SK-N-SH (cell line): ENCODE measurements around the gene KIAA0513. TPM values are rescaled to one million over a fixed set of nuclear protein-coding genes. Genes with fewer than 3 reads are reported as not detected.

Experiments used
- CTCF ChIA-PET: fragments of 300-600, 350-600 bp; formaldehyde crosslinking; extraction: SDS; loops from one replicate; lab custom pipeline; 2021; lab: Yijun Ruan, JAX
- POLR2A ChIA-PET: fragments of 350-600 bp; sonication (Branson Sonifier 250); formaldehyde crosslinking; extraction: SDS; loops from one replicate; lab custom pipeline; 2020; ENCODE audit warnings: antibody characterized with exemption, inconsistent platforms; lab: Yijun Ruan, JAX
- DNase-seq: peaks from one replicate; pipeline ENCODE4 v3.0.0; 2012
- H2AFZ ChIP-seq: fragments of 200-600 bp; sonication (generic); 2 replicates; pipeline ENCODE4 v1.8.1; 2016; ENCODE audit warnings: antibody characterized with exemption, mild to moderate bottlenecking, low read depth
- H3F3A ChIP-seq: fragments of 200-600 bp; sonication (generic); replicated peaks from 2 replicates; pipeline ENCODE3; 2016; ENCODE audit warnings: antibody characterized with exemption, mild to moderate bottlenecking; ENCODE audit not compliant: insufficient read depth
- H3K27ac ChIP-seq, 2 experiments: fragments of 200-500 bp in 1 of 2; fragments of 200-600 bp in 1 of 2; sonication (Bioruptor generic) in 1 of 2; sonication (generic), shearing (Covaris generic) in 1 of 2; 2 replicates each; pipeline versions ENCODE4 v1.5.1 to v1.6.1; 2014 to 2016; ENCODE audit warnings: low read depth in 2 of 2, inconsistent platforms in 1 of 2, low read length in 1 of 2, mild to moderate bottlenecking in 1 of 2, mixed read lengths in 1 of 2
- H3K27me3 ChIP-seq: fragments of 200-600 bp; sonication (generic), shearing (Covaris generic); 2 replicates; pipeline ENCODE4 v1.6.1; 2016; ENCODE audit warnings: mixed run types; ENCODE audit not compliant: insufficient read depth
- H3K36me3 ChIP-seq, 2 experiments: fragments of 200-500 bp in 1 of 2; fragments of 200-600 bp in 1 of 2; sonication (Bioruptor generic) in 1 of 2; sonication (generic) in 1 of 2; replicated peaks in 1 of 2; 2 replicates each; pipeline versions ENCODE3 to v1.5.1; 2014 to 2016; ENCODE audit warnings: low read length in 1 of 2, mild to moderate bottlenecking in 1 of 2; ENCODE audit not compliant: insufficient read depth in 2 of 2, control insufficient read depth in 1 of 2
- H3K4me1 ChIP-seq, 2 experiments: fragments of 200-500 bp in 1 of 2; fragments of 200-600 bp in 1 of 2; sonication (Bioruptor generic) in 1 of 2; sonication (generic), shearing (Covaris generic) in 1 of 2; 2 replicates each; pipeline versions ENCODE4 v1.5.1 to v1.6.1; 2014 to 2016; ENCODE audit warnings: low read depth in 1 of 2, low read length in 1 of 2, mixed run types in 1 of 2; ENCODE audit not compliant: insufficient read depth in 2 of 2, control insufficient read depth in 1 of 2
- H3K4me2 ChIP-seq: fragments of 200-600 bp; sonication (generic), shearing (Covaris generic); 2 replicates; pipeline ENCODE4 v1.6.1; 2017; ENCODE audit warnings: mixed run types
- H3K4me3 ChIP-seq, 2 experiments: fragments of 200-500 bp in 1 of 2; fragments of 200-600 bp in 1 of 2; sonication (Bioruptor generic) in 1 of 2; sonication (generic), shearing (Covaris generic) in 1 of 2; 2 replicates each; pipeline versions ENCODE4 v1.5.1 to v1.8.1; 2014 to 2016; ENCODE audit warnings: low read depth in 2 of 2, inconsistent platforms in 1 of 2, low read length in 1 of 2, mild to moderate bottlenecking in 1 of 2, mixed read lengths in 1 of 2, moderate library complexity in 1 of 2
- H3K79me2 ChIP-seq: fragments of 200-600 bp; sonication (generic); 2 replicates; pipeline ENCODE4 v1.8.1; 2017; ENCODE audit warnings: mild to moderate bottlenecking; ENCODE audit not compliant: insufficient read depth
- H3K9ac ChIP-seq: fragments of 200-600 bp; sonication (generic); 2 replicates; pipeline ENCODE4 v1.6.1; 2017; ENCODE audit warnings: mixed run types
- H3K9me2 ChIP-seq: fragments of 200-600 bp; sonication (generic); 2 replicates; pipeline ENCODE4 v1.6.1; 2017; ENCODE audit warnings: mixed run types
- H3K9me3 ChIP-seq: fragments of 200-600 bp; sonication (generic); 2 replicates; pipeline ENCODE4 v1.6.1; 2017; ENCODE audit warnings: mixed run types, mild to moderate bottlenecking, moderate library complexity
- H4K20me1 ChIP-seq: fragments of 200-600 bp; sonication (generic); 2 replicates; pipeline ENCODE4 v1.6.1; 2017; ENCODE audit warnings: mild to moderate bottlenecking, mixed run types; ENCODE audit not compliant: insufficient read depth
- CHD2 ChIP-seq: fragments of 150-350 bp; IDR thresholded peaks from 2 replicates; pipeline ENCODE4 v1.6.1; 2018; ENCODE audit warnings: low read length; ENCODE audit not compliant: partially characterized antibody
- EP300 ChIP-seq, 2 experiments: IDR thresholded peaks; 2 replicates each; pipeline versions ENCODE4 v1.4.0 to v1.6.1; 2012; ENCODE audit warnings: borderline replicate concordance in 1 of 2, low read depth in 1 of 2, low read length in 1 of 2
- FOXJ3 ChIP-seq: sonication (generic); formaldehyde crosslinking; IDR thresholded peaks from 2 replicates; pipeline ENCODE4 v1.5.1; 2020; ENCODE audit warnings: mild to moderate bottlenecking, missing genetic modification reagents
- FOXM1 ChIP-seq: IDR thresholded peaks from 2 replicates; pipeline ENCODE4 v1.4.0; 2012; ENCODE audit warnings: low read depth, mild to moderate bottlenecking
- MXI1 ChIP-seq: IDR thresholded peaks from 2 replicates; pipeline ENCODE4 v1.6.1; 2012; ENCODE audit warnings: mild to moderate bottlenecking, low read depth, low read length, improper control_type of control experiment
- NFIC ChIP-seq: IDR thresholded peaks from 2 replicates; pipeline ENCODE4 v1.4.0; 2012; ENCODE audit warnings: borderline replicate concordance
- RXRA ChIP-seq: IDR thresholded peaks from 2 replicates; pipeline ENCODE4 v1.4.0; 2012; ENCODE audit warnings: low read depth, mild to moderate bottlenecking, borderline replicate concordance
- TAF1 ChIP-seq: IDR thresholded peaks from 2 replicates; pipeline ENCODE4 v1.6.1; 2012; ENCODE audit warnings: low read depth, mild to moderate bottlenecking, low read length, moderate library complexity, borderline replicate concordance
- TCF12 ChIP-seq: IDR thresholded peaks from 2 replicates; pipeline ENCODE4 v1.4.0; 2012
- YY1 ChIP-seq: IDR thresholded peaks from 2 replicates; pipeline ENCODE4 v1.4.0; 2012; ENCODE audit warnings: low read depth, mild to moderate bottlenecking
- WGBS: methylation state at CpG from one replicate; pipeline ENCODE4 v1.1.6; 2017; ENCODE audit warnings: low lambda C conversion rate; 5-methylcytosine and 5-hydroxymethylcytosine counted together
- polyA plus RNA-seq, 3 experiments: library from polyadenylated mRNA; depleted of rRNA; stranded (reverse); fragments of >200 nt; gene quantifications; 2 replicates each; pipeline ENCODE4 v1.2.3, GENCODE V29; 2012
- TF ChIP-seq, protein P1 (sequence below): IDR thresholded peaks from 2 replicates; pipeline ENCODE4; 2012

The KIAA0513 gene
- polyA plus RNA-seq, 1 of the 3 experiments (the other 2 are of a cell fraction): 6.5 TPM

DNA sequence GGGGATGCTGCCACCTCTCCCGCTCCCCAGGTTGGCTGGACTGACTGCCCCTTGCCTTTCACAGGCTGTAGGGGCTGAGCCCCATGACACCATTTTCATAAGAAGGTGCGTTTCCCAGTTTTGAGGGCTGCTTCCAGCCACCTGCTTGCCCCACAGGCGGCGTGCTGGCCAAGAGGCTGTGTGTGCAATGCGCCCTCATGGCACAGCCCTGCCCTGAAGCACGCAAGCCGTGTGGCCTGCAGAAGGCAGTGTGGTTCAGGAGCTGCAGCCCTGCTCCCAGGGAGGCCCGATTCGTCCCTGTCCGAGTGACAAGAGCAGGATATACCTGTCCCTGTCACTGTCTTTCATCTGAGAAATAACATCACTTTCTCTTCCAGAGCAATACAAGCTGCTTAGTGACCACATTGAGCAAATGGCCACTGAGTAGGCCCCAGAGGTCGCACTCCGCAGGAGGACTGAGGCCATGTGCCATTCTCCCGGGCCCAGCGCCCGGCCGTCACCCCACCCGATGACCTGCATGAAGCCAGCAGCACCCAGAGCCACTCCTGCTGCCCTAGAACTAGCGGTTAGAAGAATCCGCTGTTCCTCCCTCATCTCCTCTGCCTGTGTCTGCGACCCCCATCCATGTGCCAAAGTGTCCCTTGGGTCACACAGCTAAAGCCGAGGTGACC is 60.4 kb downstream of the KIAA0513 start:
- no peak for DNase-seq
- Histone ChIP-seq H3K79me2 (no peaks in the 10 kb centered on the region), H3K4me1 (peaks cover 0 to 11% of the 10 kb centered on the region in 2 experiments; a peak in 1 of 4 replicates), H3K9ac (no peak overlapping the region), H3K36me3 (no peaks in the 10 kb centered on the region), H3K9me2 (no peaks in the 10 kb centered on the region), H3K4me2 (no peak overlapping the region), H3K9me3 (no peaks in the 10 kb centered on the region), H2AFZ (no peak overlapping the region), H3K4me3 (no peak overlapping the region), H3K27ac (no peak overlapping the region), H4K20me1 (no peaks in the 10 kb centered on the region), H3F3A (no peaks in the 10 kb centered on the region), H3K27me3 (no peaks in the 10 kb centered on the region)
- POLR2A ChIA-PET: no interaction called here
- TF ChIP-seq FOXM1 (no peak), NFIC (no peak), EP300 (IDR thresholded peaks at IDR 0.05; ENCODE audit: borderline replicate concordance in 1 of 2, low read depth in 1 of 2, low read length in 1 of 2) (no peak), TAF1 (no peak), TCF12 (no peak)
- 87% methylated on average over 9 of the region's 21 CpGs for WGBS
- CTCF ChIA-PET: interaction anchor here (0.9 to 1.9 kb wide), 5 partner anchors 12 to 475 kb away, joined by 3 to 11 read pairs (median 10); no protein-coding TSS in a partner anchor

DNA sequence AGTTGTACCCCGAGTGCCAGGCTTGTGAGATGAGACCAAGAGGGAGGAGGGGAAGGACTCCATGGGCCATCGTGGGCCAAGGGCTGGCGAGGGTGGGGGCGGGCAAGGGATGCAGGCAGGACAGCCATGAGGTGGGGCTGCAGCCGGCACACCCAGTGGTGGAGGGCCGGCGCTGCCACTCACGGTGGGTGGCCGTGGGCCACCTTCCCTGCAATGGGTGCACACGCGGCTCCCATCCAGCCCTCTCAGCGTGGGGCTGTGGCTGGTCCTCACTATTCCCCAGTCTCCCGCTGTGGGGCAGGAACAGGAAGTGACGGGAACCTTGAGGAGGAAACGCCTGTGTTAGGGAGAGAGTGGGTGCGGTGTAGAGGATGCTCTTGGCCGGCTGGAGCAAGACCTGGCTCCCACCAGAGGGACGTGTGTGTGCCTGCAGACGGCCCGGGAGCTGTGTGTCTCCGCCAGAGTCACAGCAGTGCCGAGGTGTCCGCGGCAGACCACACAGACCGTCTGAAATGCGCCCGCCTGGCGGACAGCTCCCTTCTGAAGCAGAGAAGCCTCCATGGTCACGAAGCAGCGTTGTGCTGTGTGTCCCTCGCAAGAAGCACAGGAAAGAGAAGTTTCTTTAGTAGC is 61.1 kb downstream of the KIAA0513 start:
- TF ChIP-seq MXI1 (no peak), CHD2 (no peak), RXRA (no peak), FOXJ3 (no peak), YY1 (no peak)
- TF ChIP-seq, protein P1, sequence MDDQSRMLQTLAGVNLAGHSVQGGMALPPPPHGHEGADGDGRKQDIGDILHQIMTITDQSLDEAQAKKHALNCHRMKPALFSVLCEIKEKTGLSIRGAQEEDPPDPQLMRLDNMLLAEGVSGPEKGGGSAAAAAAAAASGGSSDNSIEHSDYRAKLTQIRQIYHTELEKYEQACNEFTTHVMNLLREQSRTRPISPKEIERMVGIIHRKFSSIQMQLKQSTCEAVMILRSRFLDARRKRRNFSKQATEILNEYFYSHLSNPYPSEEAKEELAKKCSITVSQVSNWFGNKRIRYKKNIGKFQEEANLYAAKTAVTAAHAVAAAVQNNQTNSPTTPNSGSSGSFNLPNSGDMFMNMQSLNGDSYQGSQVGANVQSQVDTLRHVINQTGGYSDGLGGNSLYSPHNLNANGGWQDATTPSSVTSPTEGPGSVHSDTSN: no peak
- peaks cover 0 to 11% of the 10 kb centered on the region in 2 experiments; a peak in 1 of 4 replicates for H3K4me1 ChIP-seq
- H3K4me3 ChIP-seq: no peak overlapping the region
- H3K9me2 ChIP-seq: no peaks in the 10 kb centered on the region
- no peak for DNase-seq
- no peaks in the 10 kb centered on the region for H3K79me2 ChIP-seq
- no peaks in the 10 kb centered on the region for H3K27me3 ChIP-seq
- no peaks in the 10 kb centered on the region for H4K20me1 ChIP-seq
- H3K9ac ChIP-seq: no peak overlapping the region
- ChIA-PET POLR2A (no interaction called here), CTCF (interaction anchor here (0.9 to 1.8 kb wide), 2 partner anchors 58 to 475 kb away, joined by 3 to 4 read pairs; no protein-coding TSS in a partner anchor)
- H2AFZ ChIP-seq: no peak overlapping the region
- no peak overlapping the region for H3K27ac ChIP-seq
- no peaks in the 10 kb centered on the region for H3K9me3 ChIP-seq
- 91% methylated on average over 29 of the region's 31 CpGs for WGBS
- H3K4me2 ChIP-seq: no peak overlapping the region
- no peaks in the 10 kb centered on the region for H3K36me3 ChIP-seq
- no peaks in the 10 kb centered on the region for H3F3A ChIP-seq
